Lung (tissue), 12 donors: ENCODE measurements around the gene GLCCI1. TPM values are rescaled to one million over a fixed set of nuclear protein-coding genes. Genes with fewer than 3 reads are reported as not detected.

Experiments
- ATAC-seq: fragments of 200-7000 bp; cut with Tn5 transposase; one replicate; pipeline ENCODE4 v1.9.1; 2020; ENCODE audit warnings: moderate number of reproducible peaks; ENCODE audit not compliant: insufficient read depth, low FRiP score
- DNase-seq, 3 donors: peaks; one replicate each; pipeline ENCODE4 v3.0.0-alpha.2; 2013 to 2017
- H3K27ac ChIP-seq, 2 donors: one replicate each; pipeline ENCODE4 v1.5.1; 2013; ENCODE audit warnings: mild to moderate bottlenecking in 2 of 2, moderate library complexity in 2 of 2, control low read depth in 1 of 2, inconsistent platforms in 1 of 2, low read depth in 1 of 2, low read length in 1 of 2
- H3K27me3 ChIP-seq, 3 donors: one replicate each; pipeline ENCODE4 v1.5.1; 2013; ENCODE audit warnings: low read length in 2 of 3; ENCODE audit not compliant: control insufficient read depth in 3 of 3, insufficient read depth in 3 of 3
- H3K36me3 ChIP-seq, 4 donors: one replicate each; pipeline ENCODE4 v1.5.1; 2013; ENCODE audit warnings: low read length in 4 of 4, mild to moderate bottlenecking in 1 of 4, moderate library complexity in 1 of 4; ENCODE audit not compliant: control insufficient read depth in 4 of 4, insufficient read depth in 4 of 4
- H3K4me1 ChIP-seq, 5 donors: one replicate each; pipeline ENCODE4 v1.5.1; 2013; ENCODE audit warnings: low read length in 5 of 5, mild to moderate bottlenecking in 2 of 5, moderate library complexity in 1 of 5; ENCODE audit not compliant: control insufficient read depth in 5 of 5, insufficient read depth in 5 of 5
- H3K4me3 ChIP-seq: one replicate; pipeline ENCODE4 v1.5.1; 2013; ENCODE audit warnings: mild to moderate bottlenecking, control low read depth, moderate library complexity
- H3K9ac ChIP-seq, 2 donors: one replicate each; pipeline ENCODE4 v1.5.1; 2013; ENCODE audit warnings: low read length in 2 of 2, control low read depth in 1 of 2; ENCODE audit not compliant: insufficient read depth in 1 of 2
- H3K9me3 ChIP-seq, 4 donors: one replicate each; pipeline ENCODE4 v1.5.1; 2013; ENCODE audit warnings: low read length in 3 of 4, mild to moderate bottlenecking in 1 of 4, moderate library complexity in 1 of 4; ENCODE audit not compliant: control insufficient read depth in 4 of 4, insufficient read depth in 3 of 4
- CTCF ChIP-seq: IDR thresholded peaks from 2 replicates; pipeline ENCODE4 v1.5.1; 2012; ENCODE audit warnings: mild to moderate bottlenecking; ENCODE audit errors: control extremely low read depth, extremely low read depth
- WGBS, 2 donors: extraction: QIAGEN DNeasy Blood & Tissue Kit; methylation state at CpG; one replicate each; pipeline ENCODE4 v1.1.7; 2013; 5-methylcytosine and 5-hydroxymethylcytosine counted together
- polyA plus RNA-seq, 2 donors: library from polyadenylated mRNA; stranded (reverse); fragments of 200-250 nt; gene quantifications; one replicate each; pipeline ENCODE4 v1.2.1, GENCODE V29; 2013
- total RNA-seq, 2 donors: library from RNA; depleted of rRNA in 1 of 2; stranded (reverse); fragments of >200 nt in 1 of 2; gene quantifications; one replicate each; pipeline ENCODE4 v1.2.1, GENCODE V29; 2014 to 2021
- donor health status: control.
- donor health status: control.
- donor health status: Bipolar disorder and iron deficiency.
- donor health status: healthy.
- donor health status: DM: yes; HTN: yes; CAD: no.

GLCCI1 gene
- total and polyA plus RNA-seq, 4 donors = 2.5 to 60.2 (median 21.0) TPM

DNA sequence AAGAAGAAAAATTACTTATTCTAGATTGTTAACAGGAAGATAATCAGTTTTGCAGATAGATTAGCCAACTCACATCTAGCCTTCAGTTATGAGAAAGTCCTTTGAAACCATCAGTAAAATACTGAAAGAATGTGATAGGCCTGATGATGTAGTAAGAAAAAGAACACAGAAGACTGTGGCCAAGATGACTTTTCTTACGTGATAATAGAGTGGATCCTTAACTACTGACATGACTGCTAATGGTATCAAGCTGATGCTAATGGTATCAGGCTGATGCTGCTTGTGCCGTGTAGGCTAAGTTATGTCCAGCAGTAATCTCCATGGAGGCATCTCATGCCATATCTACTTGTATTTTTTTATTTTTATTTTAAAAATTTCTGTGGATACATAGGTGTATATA, 114.2 kb downstream of the GLCCI1 start:
- H3K27me3 ChIP-seq = no peaks in the 10 kb centered on the region
- no peak overlapping the region for H3K27ac ChIP-seq
- 96 to 99% methylated on average over 2 of the region's 2 CpGs for WGBS, 2 donors
- no peak overlapping the region for H3K4me3 ChIP-seq
- DNase-seq (no peak), ATAC-seq (no peak)
- peaks cover 0 to 5% (median 1%) of the 10 kb centered on the region in 4 donors for H3K36me3 ChIP-seq
- H3K9ac ChIP-seq = no peak overlapping the region
- no peaks in the 10 kb centered on the region for H3K9me3 ChIP-seq
- no peaks in the 10 kb centered on the region for H3K4me1 ChIP-seq
- TF ChIP-seq CTCF = no peak

GRCh38 chr7:8084836-8085235, 116.2 kb downstream of the GLCCI1 start:
- Histone ChIP-seq H3K4me1 (no peaks in the 10 kb centered on the region), H3K36me3 (peaks cover 0 to 5% (median 1%) of the 10 kb centered on the region in 4 donors), H3K9me3 (no peaks in the 10 kb centered on the region), H3K9ac (no peak overlapping the region), H3K4me3 (no peak overlapping the region), H3K27ac (no peak overlapping the region), H3K27me3 (no peaks in the 10 kb centered on the region)
- DNase-seq (no peak), ATAC-seq (no peak)
- WGBS, 2 donors = 82 to 88% methylated on average over 5 of the region's 5 CpGs
- no peak for TF ChIP-seq CTCF

DNA sequence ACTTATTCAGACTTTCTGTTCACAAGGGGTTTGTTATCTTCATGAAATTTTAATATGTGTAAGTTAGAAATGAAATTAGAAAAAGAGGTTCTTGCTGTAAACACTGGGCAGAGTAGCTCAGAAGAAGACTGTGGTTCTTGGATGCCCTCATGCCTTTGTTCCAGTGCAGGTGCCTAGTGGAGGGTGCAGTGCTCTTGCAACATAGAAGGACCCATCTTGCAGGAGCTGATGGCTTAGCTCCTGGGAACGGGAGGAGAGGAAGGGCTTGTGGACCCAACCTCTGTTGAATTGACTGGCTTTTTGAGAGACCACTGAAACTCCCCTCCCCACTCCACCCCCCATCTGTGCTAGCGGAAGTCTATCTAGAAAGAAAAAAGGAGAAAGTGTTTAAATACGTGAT, 116.8 kb downstream of the GLCCI1 start:
- no peaks in the 10 kb centered on the region for H3K27me3 ChIP-seq
- no peaks in the 10 kb centered on the region for H3K4me1 ChIP-seq
- TF ChIP-seq CTCF = no peak
- peaks cover 0 to 5% (median 1%) of the 10 kb centered on the region in 4 donors for H3K36me3 ChIP-seq
- H3K9ac ChIP-seq = no peak overlapping the region
- no peak overlapping the region for H3K27ac ChIP-seq
- no peak overlapping the region for H3K4me3 ChIP-seq
- ATAC-seq (no peak), DNase-seq (no peak)
- no peaks in the 10 kb centered on the region for H3K9me3 ChIP-seq
- 91 to 96% methylated on average over 3 of the region's 3 CpGs for WGBS, 2 donors

DNA sequence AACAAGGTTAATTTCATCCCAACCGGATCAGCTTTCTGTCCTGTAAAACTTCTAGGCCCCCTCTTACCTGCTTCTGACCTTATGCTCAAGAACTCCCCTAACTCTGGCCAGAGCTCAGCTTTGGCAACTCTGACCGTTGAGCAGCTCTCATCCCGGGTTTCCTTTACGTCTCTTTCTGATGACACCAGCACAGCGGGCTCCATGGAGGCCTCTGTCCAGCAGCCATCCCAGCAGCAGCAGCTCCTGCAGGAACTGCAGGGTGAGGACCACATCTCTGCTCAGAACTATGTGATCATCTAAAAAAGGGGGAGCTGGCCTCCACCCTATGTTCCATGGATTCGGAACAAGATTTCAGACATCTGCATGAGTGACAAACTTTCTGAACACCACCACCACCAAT, 117.6 kb downstream of the GLCCI1 start:
- Histone ChIP-seq H3K9me3 (no peaks in the 10 kb centered on the region), H3K36me3 (peaks cover 0 to 5% (median 1%) of the 10 kb centered on the region in 4 donors), H3K27me3 (no peaks in the 10 kb centered on the region), H3K4me1 (no peaks in the 10 kb centered on the region), H3K9ac (no peak overlapping the region), H3K27ac (no peak overlapping the region), H3K4me3 (no peak overlapping the region)
- no peak for ATAC-seq
- WGBS, 2 donors = 94% methylated on average over 6 of the region's 6 CpGs
- DNase-seq = no peak
- TF ChIP-seq CTCF = no peak
